ENCODE data around the gene U2SURP. TPM values are rescaled to one million over a fixed set of nuclear protein-coding genes. Genes with fewer than 3 reads are reported as not detected.

U2SURP gene
- total and polyA plus RNA-seq, 7 experiments from 2014 or later, result 99.9 to 172 (median 142) TPM

DNA sequence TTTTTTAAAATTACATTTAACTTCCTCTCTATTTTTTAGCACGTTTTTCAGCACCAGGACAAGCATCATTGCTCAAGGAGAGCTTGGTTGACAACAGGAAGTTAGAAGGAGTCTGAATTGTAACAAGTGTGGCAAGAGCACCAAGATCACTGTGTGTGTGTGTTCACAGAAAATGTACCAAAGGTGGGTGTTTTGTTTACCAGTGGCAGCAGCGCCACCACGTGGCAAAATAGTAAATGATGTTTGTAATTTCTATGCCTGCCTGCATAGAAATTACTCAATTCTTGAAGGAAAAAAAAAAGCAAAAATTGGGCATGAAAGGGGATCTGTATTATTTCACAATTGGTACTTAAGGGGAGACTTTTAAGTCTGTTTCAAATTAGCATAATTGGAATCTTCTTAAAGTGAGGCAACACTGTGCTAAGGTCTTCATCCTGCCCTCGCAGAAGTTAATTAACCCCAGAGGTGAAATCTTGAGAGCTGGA, 7.4 kb upstream of the U2SURP start:
- Mint-ChIP-seq H3K9me3 (no peaks in the 10 kb centered on the region), H3K27me3 (peaks cover 0 to 28% (median 10%) of the 10 kb centered on the region in 5 donors), H3K36me3 (no peaks in the 10 kb centered on the region), H3K4me3 (no peak overlapping the region), H3K4me1 (peaks cover 0 to 8% (median 6%) of the 10 kb centered on the region in 7 donors), H3K27ac (peak overlapping the region in 2 of 9 donors; percentile 6 to 10)
- no peaks in the 10 kb centered on the region for H3K36me3 ChIP-seq (ENCODE audit: control insufficient read depth in 2 of 3, insufficient read depth in 3 of 3, low read length in 3 of 3)
- intact Hi-C loops (cut with micrococcal nuclease), result loop anchor here (1.0 to 2.0 kb wide), 5 partner anchors 65 to 408 kb away; no protein-coding TSS in a partner anchor
- no peaks in the 10 kb centered on the region for H3K4me1 ChIP-seq (ENCODE audit: control insufficient read depth in 2 of 2, insufficient read depth in 2 of 2, low read length in 2 of 2)
- no peaks in the 10 kb centered on the region for H3K9me3 ChIP-seq (ENCODE audit: control insufficient read depth in 2 of 3, low read length in 3 of 3)
- no peak overlapping the region for H3K27ac ChIP-seq (ENCODE audit: low read depth, low read length)
- peak in 8 of 9 donors; percentile 35 to 63 (median 51) for DNase-seq
- ATAC-seq, result peak; percentile 85
- CTCF ChIA-PET, result interaction anchor here (0.6 to 1.0 kb wide), 2 partner anchors 407 to 834 kb away, joined by 3 read pairs; no protein-coding TSS in a partner anchor
- H3K27me3 ChIP-seq (ENCODE audit: control insufficient read depth in 2 of 2, insufficient read depth in 2 of 2, low read length in 2 of 2), result no peaks in the 10 kb centered on the region
- H3K4me3 ChIP-seq (ENCODE audit: low read length), result no peak overlapping the region
- POLR2A ChIA-PET, result interaction anchor here (0.8 kb wide), 1 partner anchor 398 kb away, joined by 4 read pairs; the partner anchor contains the start of gene PLS1

- Mint-ChIP-seq H3K4me3 (no peak overlapping the region), H3K27me3 (peaks cover 0 to 20% (median 7%) of the 10 kb centered on the region in 5 donors), H3K36me3 (peaks cover 0 to 7% (median 0%) of the 10 kb centered on the region in 5 donors), H3K9me3 (no peaks in the 10 kb centered on the region), H3K27ac (no peak overlapping the region), H3K4me1 (peaks cover 15 to 32% (median 23%) of the 10 kb centered on the region in 7 donors)
- H3K36me3 ChIP-seq (ENCODE audit: control insufficient read depth in 2 of 3, insufficient read depth in 3 of 3, low read length in 3 of 3), result peaks cover 0 to 6% (median 0%) of the 10 kb centered on the region in 3 experiments
- H3K27me3 ChIP-seq (ENCODE audit: control insufficient read depth in 2 of 2, insufficient read depth in 2 of 2, low read length in 2 of 2), result no peaks in the 10 kb centered on the region
- no peaks in the 10 kb centered on the region for H3K9me3 ChIP-seq (ENCODE audit: control insufficient read depth in 2 of 3, low read length in 3 of 3)
- POLR2A ChIA-PET, result no interaction called here
- H3K27ac ChIP-seq (ENCODE audit: low read depth, low read length), result no peak overlapping the region
- DNase-seq (no peak), ATAC-seq (no peak)
- H3K4me3 ChIP-seq (ENCODE audit: low read length), result no peak overlapping the region
- intact Hi-C loops (cut with micrococcal nuclease), result loop anchor here in 1 of 2 donors (5.0 kb wide), 1 partner anchor 675 kb away; no protein-coding TSS in a partner anchor
- CTCF ChIA-PET, result no interaction called here
- H3K4me1 ChIP-seq (ENCODE audit: control insufficient read depth in 2 of 2, insufficient read depth in 2 of 2, low read length in 2 of 2), result peaks cover 5 to 7% of the 10 kb centered on the region in 2 donors
Observed at GRCh38 chr3:142997330-142997729, 4.0 kb upstream of the U2SURP start.

- intact Hi-C loops (cut with micrococcal nuclease), result loop anchor here in 1 of 2 donors (5.0 kb wide), 1 partner anchor 674 kb away; no protein-coding TSS in a partner anchor
- ChIA-PET CTCF (no interaction called here), POLR2A (no interaction called here)
- peaks cover 0 to 20% (median 5%) of the 10 kb centered on the region in 5 donors for H3K27me3 Mint-ChIP-seq
- no peaks in the 10 kb centered on the region for H3K9me3 Mint-ChIP-seq
- H3K27ac ChIP-seq (ENCODE audit: low read depth, low read length), result no peak overlapping the region
- peaks cover 22 to 43% (median 33%) of the 10 kb centered on the region in 7 donors for H3K4me1 Mint-ChIP-seq
- H3K4me3 ChIP-seq (ENCODE audit: low read length), result no peak overlapping the region
- no peaks in the 10 kb centered on the region for H3K27me3 ChIP-seq (ENCODE audit: control insufficient read depth in 2 of 2, insufficient read depth in 2 of 2, low read length in 2 of 2)
- H3K4me3 Mint-ChIP-seq, result no peak overlapping the region
- no peak overlapping the region for H3K27ac Mint-ChIP-seq
- no peaks in the 10 kb centered on the region for H3K9me3 ChIP-seq (ENCODE audit: control insufficient read depth in 2 of 3, low read length in 3 of 3)
- peaks cover 0 to 9% (median 0%) of the 10 kb centered on the region in 5 donors for H3K36me3 Mint-ChIP-seq
- H3K4me1 ChIP-seq (ENCODE audit: control insufficient read depth in 2 of 2, insufficient read depth in 2 of 2, low read length in 2 of 2), result peaks cover 13 to 17% of the 10 kb centered on the region in 2 donors
- DNase-seq (no peak), ATAC-seq (no peak)
- peaks cover 0 to 6% (median 0%) of the 10 kb centered on the region in 3 experiments for H3K36me3 ChIP-seq (ENCODE audit: control insufficient read depth in 2 of 3, insufficient read depth in 3 of 3, low read length in 3 of 3)
Observed at GRCh38 chr3:142998439-142998838, 2.9 kb upstream of the U2SURP start.

DNA sequence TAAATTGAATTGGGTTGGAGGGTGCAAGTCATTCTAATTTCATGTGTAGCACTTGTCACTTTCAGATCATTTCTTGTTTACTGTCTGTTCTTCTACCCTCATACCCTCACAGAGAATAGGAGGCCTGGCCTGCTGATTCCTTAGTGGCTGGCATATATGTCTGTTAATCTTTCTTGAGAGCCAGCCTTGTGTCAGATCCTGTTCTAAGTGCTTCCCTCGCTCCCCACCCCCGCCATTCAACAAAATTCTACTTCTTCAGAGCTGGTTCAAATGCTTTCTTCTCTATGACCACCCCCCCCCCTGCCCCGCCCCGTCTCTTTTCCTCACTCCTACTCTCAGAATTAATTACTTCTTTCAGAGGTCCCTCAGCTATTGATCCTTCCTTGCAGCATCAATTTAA, 1.5 kb upstream of the U2SURP start:
- Histone ChIP-seq H3K4me3 (ENCODE audit: low read length) (no peak overlapping the region), H3K9me3 (ENCODE audit: control insufficient read depth in 2 of 3, low read length in 3 of 3) (no peaks in the 10 kb centered on the region), H3K27me3 (ENCODE audit: control insufficient read depth in 2 of 2, insufficient read depth in 2 of 2, low read length in 2 of 2) (no peaks in the 10 kb centered on the region), H3K36me3 (ENCODE audit: control insufficient read depth in 2 of 3, insufficient read depth in 3 of 3, low read length in 3 of 3) (peaks cover 0 to 6% (median 0%) of the 10 kb centered on the region in 3 experiments), H3K4me1 (ENCODE audit: control insufficient read depth in 2 of 2, insufficient read depth in 2 of 2, low read length in 2 of 2) (peaks cover 13 to 17% of the 10 kb centered on the region in 2 donors), H3K27ac (ENCODE audit: low read depth, low read length) (no peak overlapping the region)
- peaks cover 0 to 10% (median 4%) of the 10 kb centered on the region in 5 donors for H3K27me3 Mint-ChIP-seq
- DNase-seq (no peak), ATAC-seq (no peak)
- intact Hi-C loops (cut with micrococcal nuclease), result loop anchor here (2.0 to 5.0 kb wide), 10 partner anchors 275 to 1123 kb away; partner anchors contain the start of genes ATP1B3 (in 2 of the 2), DIPK2A (in 1 of the 2), SLC9A9 (in 1 of the 2) and TFDP2 (in 1 of the 2)
- H3K9me3 Mint-ChIP-seq, result no peaks in the 10 kb centered on the region
- peaks cover 0 to 9% (median 0%) of the 10 kb centered on the region in 5 donors for H3K36me3 Mint-ChIP-seq
- CTCF ChIA-PET, result no interaction called here
- peak overlapping the region in 4 of 9 donors; percentile 19 to 100 (median 98) for H3K27ac Mint-ChIP-seq
- POLR2A ChIA-PET, result no interaction called here
- peak overlapping the region; percentile 91 to 100 (median 98) for H3K4me3 Mint-ChIP-seq
- H3K4me1 Mint-ChIP-seq, result peaks cover 23 to 46% (median 36%) of the 10 kb centered on the region in 7 donors

DNA sequence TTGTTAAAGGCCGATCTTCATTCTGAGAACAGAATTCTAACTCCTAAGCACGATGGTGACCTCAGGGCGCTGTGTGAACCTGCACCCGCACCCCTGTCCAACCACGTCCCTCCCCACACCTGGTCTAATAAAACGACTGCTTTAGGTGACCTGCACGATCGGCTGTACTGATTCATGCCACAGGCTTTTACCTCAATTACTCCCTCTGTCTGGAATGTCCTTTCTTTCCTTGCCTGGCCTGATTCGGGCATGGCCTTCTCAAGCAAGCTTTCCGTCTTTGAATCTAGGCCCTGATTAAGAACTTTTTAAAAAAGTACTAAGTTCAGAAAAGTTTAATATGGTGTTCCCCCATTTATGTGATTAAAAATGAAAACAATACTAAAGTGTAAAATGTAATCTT, 842 bp upstream of the U2SURP start:
- Mint-ChIP-seq H3K9me3 (no peaks in the 10 kb centered on the region), H3K27me3 (peaks cover 0 to 9% (median 4%) of the 10 kb centered on the region in 5 donors), H3K4me1 (peaks cover 25 to 53% (median 43%) of the 10 kb centered on the region in 7 donors), H3K4me3 (peak overlapping the region; percentile 91 to 100 (median 98)), H3K36me3 (peaks cover 0 to 9% (median 0%) of the 10 kb centered on the region in 5 donors), H3K27ac (peak overlapping the region; percentile 96 to 100 (median 99))
- no peak for ATAC-seq
- Histone ChIP-seq H3K36me3 (ENCODE audit: control insufficient read depth in 2 of 3, insufficient read depth in 3 of 3, low read length in 3 of 3) (peaks cover 0 to 6% (median 0%) of the 10 kb centered on the region in 3 experiments), H3K4me3 (ENCODE audit: low read length) (peak overlapping the region; percentile 96), H3K27ac (ENCODE audit: low read depth, low read length) (peak overlapping the region; percentile 95), H3K4me1 (ENCODE audit: control insufficient read depth in 2 of 2, insufficient read depth in 2 of 2, low read length in 2 of 2) (peaks cover 13 to 17% of the 10 kb centered on the region in 2 donors), H3K27me3 (ENCODE audit: control insufficient read depth in 2 of 2, insufficient read depth in 2 of 2, low read length in 2 of 2) (no peaks in the 10 kb centered on the region), H3K9me3 (ENCODE audit: control insufficient read depth in 2 of 3, low read length in 3 of 3) (no peaks in the 10 kb centered on the region)
- CTCF ChIA-PET, result interaction anchor here (1.0 kb wide), 1 partner anchor 861 kb away, joined by 4 read pairs; no protein-coding TSS in a partner anchor
- no peak for DNase-seq
- intact Hi-C loops (cut with micrococcal nuclease), result loop anchor here (2.0 to 5.0 kb wide), 9 partner anchors 276 to 1124 kb away; partner anchors contain the start of genes ATP1B3 (in 2 of the 2), DIPK2A (in 1 of the 2), SLC9A9 (in 1 of the 2) and TFDP2 (in 1 of the 2)
- POLR2A ChIA-PET, result interaction anchor here (0.8 to 2.8 kb wide), 9 partner anchors 11 to 972 kb away, joined by 3 to 36 read pairs (median 7); partner anchors contain the start of genes ATR, DIPK2A and XRN1

DNA sequence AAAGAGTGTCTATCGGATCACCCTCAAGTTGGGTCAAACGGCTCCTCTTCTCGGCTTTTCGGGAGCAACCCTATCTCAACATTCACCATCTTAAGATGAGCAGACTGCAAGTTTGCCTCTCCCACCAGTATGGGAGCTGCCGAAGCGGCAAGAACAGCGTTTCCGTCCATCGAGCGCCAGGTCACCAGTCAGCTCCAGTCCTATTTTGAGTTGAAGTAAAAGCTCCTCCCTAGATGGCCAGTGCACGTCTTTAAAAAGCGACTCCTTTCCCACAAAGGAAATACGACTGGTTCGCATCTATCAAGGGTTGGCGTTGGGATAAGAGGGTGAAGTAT, 369 bp upstream of the U2SURP start:
- Mint-ChIP-seq H3K27ac (peak overlapping the region; percentile 96 to 100 (median 99)), H3K36me3 (peaks cover 0 to 9% (median 0%) of the 10 kb centered on the region in 5 donors), H3K4me3 (peak overlapping the region; percentile 91 to 100 (median 98)), H3K4me1 (peaks cover 29 to 57% (median 47%) of the 10 kb centered on the region in 7 donors), H3K27me3 (peaks cover 0 to 9% (median 4%) of the 10 kb centered on the region in 5 donors), H3K9me3 (no peaks in the 10 kb centered on the region)
- peak in 1 of 9 donors; percentile 56 for DNase-seq
- no peaks in the 10 kb centered on the region for H3K27me3 ChIP-seq (ENCODE audit: control insufficient read depth in 2 of 2, insufficient read depth in 2 of 2, low read length in 2 of 2)
- intact Hi-C loops (cut with micrococcal nuclease), result loop anchor here (1.0 to 5.0 kb wide), 21 partner anchors 118 to 1770 kb away; partner anchors contain the start of genes ATP1B3 (in 2 of the 2), ATR (in 2 of the 2), CHST2 (in 2 of the 2) and TFDP2 (in 2 of the 2)
- H3K4me1 ChIP-seq (ENCODE audit: control insufficient read depth in 2 of 2, insufficient read depth in 2 of 2, low read length in 2 of 2), result peaks cover 13 to 17% of the 10 kb centered on the region in 2 donors
- ChIA-PET CTCF (interaction anchor here (0.5 to 1.0 kb wide), 3 partner anchors 750 to 965 kb away, joined by 3 to 4 read pairs (median 3); no protein-coding TSS in a partner anchor), POLR2A (interaction anchor here (0.8 to 2.8 kb wide), 13 partner anchors 9 to 973 kb away, joined by 3 to 36 read pairs (median 6); partner anchors contain the start of genes ATR, DIPK2A and XRN1)
- peak; percentile 72 for ATAC-seq
- peak overlapping the region; percentile 96 for H3K4me3 ChIP-seq (ENCODE audit: low read length)
- H3K27ac ChIP-seq (ENCODE audit: low read depth, low read length), result peak overlapping the region; percentile 95
- peaks cover 0 to 6% (median 0%) of the 10 kb centered on the region in 3 experiments for H3K36me3 ChIP-seq (ENCODE audit: control insufficient read depth in 2 of 3, insufficient read depth in 3 of 3, low read length in 3 of 3)
- no peaks in the 10 kb centered on the region for H3K9me3 ChIP-seq (ENCODE audit: control insufficient read depth in 2 of 3, low read length in 3 of 3)

Data from naive thymus-derived CD4-positive, alpha-beta T cell (primary cell).